ENCODE results near the gene SYNPO.

SYNPO gene

GRCh38 chr5:150631326-150631701, 9.1 kb upstream of the SYNPO start:
- H3K27ac ChIP-seq (ENCODE audit: low read depth, low read length), result no peak overlapping the region
- H4K20me1 ChIP-seq (ENCODE audit: low read depth, low read length), result no peaks in the 10 kb centered on the region
- H3K27me3 ChIP-seq (ENCODE audit: low read length), result no peaks in the 10 kb centered on the region
- TF ChIP-seq CTCF (IDR thresholded peaks at IDR 0.05; ENCODE audit: insufficient read depth, low read length, poor library complexity, severe bottlenecking) (no peak), EZH2phosphoT487 (conservative IDR thresholded peaks at IDR 0.05; ENCODE audit: low read length) (no peak)
- H3K4me3 ChIP-seq (ENCODE audit: insufficient read depth, low read length, poor library complexity, severe bottlenecking), result no peak overlapping the region
- no peaks in the 10 kb centered on the region for H3F3A ChIP-seq (ENCODE audit: insufficient read depth)
- no peak overlapping the region for H2AFZ ChIP-seq (ENCODE audit: low read depth, low read length, severe bottlenecking)
- H3K9me2 ChIP-seq (replicated peaks; ENCODE audit: insufficient read depth, low read length), result no peaks in the 10 kb centered on the region
- H3K79me2 ChIP-seq (ENCODE audit: insufficient read depth, low read length), result no peaks in the 10 kb centered on the region
- no peaks in the 10 kb centered on the region for H3K36me3 ChIP-seq (ENCODE audit: low read length)
- no peak overlapping the region for H3K4me2 ChIP-seq (ENCODE audit: low read depth, low read length, poor library complexity, severe bottlenecking)
- no peak overlapping the region for H3K9ac ChIP-seq (ENCODE audit: low read length)
- no peaks in the 10 kb centered on the region for H3K9me3 ChIP-seq (ENCODE audit: insufficient read depth, low read length)

GRCh38 chr5:150632305-150633160, 7.9 kb upstream of the SYNPO start:
- no peak overlapping the region for H3K4me3 ChIP-seq (ENCODE audit: insufficient read depth, low read length, poor library complexity, severe bottlenecking)
- no peaks in the 10 kb centered on the region for H3F3A ChIP-seq (ENCODE audit: insufficient read depth)
- no peaks in the 10 kb centered on the region for H3K9me2 ChIP-seq (replicated peaks; ENCODE audit: insufficient read depth, low read length)
- no peak overlapping the region for H3K4me2 ChIP-seq (ENCODE audit: low read depth, low read length, poor library complexity, severe bottlenecking)
- H3K27me3 ChIP-seq (ENCODE audit: low read length), result no peaks in the 10 kb centered on the region
- no peak overlapping the region for H3K9ac ChIP-seq (ENCODE audit: low read length)
- no peaks in the 10 kb centered on the region for H4K20me1 ChIP-seq (ENCODE audit: low read depth, low read length)
- H3K36me3 ChIP-seq (ENCODE audit: low read length), result no peaks in the 10 kb centered on the region
- no peak overlapping the region for H2AFZ ChIP-seq (ENCODE audit: low read depth, low read length, severe bottlenecking)
- no peaks in the 10 kb centered on the region for H3K79me2 ChIP-seq (ENCODE audit: insufficient read depth, low read length)
- no peak overlapping the region for H3K27ac ChIP-seq (ENCODE audit: low read depth, low read length)
- TF ChIP-seq EZH2phosphoT487 (conservative IDR thresholded peaks at IDR 0.05; ENCODE audit: low read length), result no peak
- no peak for TF ChIP-seq CTCF (IDR thresholded peaks at IDR 0.05; ENCODE audit: insufficient read depth, low read length, poor library complexity, severe bottlenecking)
- H3K9me3 ChIP-seq (ENCODE audit: insufficient read depth, low read length), result no peaks in the 10 kb centered on the region

- Histone ChIP-seq H3K9ac (ENCODE audit: low read length) (no peak overlapping the region), H3K4me2 (ENCODE audit: low read depth, low read length, poor library complexity, severe bottlenecking) (no peak overlapping the region), H2AFZ (ENCODE audit: low read depth, low read length, severe bottlenecking) (no peak overlapping the region), H3K27ac (ENCODE audit: low read depth, low read length) (no peak overlapping the region), H3K4me3 (ENCODE audit: insufficient read depth, low read length, poor library complexity, severe bottlenecking) (no peak overlapping the region), H3F3A (ENCODE audit: insufficient read depth) (no peaks in the 10 kb centered on the region), H4K20me1 (ENCODE audit: low read depth, low read length) (no peaks in the 10 kb centered on the region), H3K9me2 (replicated peaks; ENCODE audit: insufficient read depth, low read length) (no peaks in the 10 kb centered on the region), H3K79me2 (ENCODE audit: insufficient read depth, low read length) (no peaks in the 10 kb centered on the region), H3K36me3 (ENCODE audit: low read length) (no peaks in the 10 kb centered on the region), H3K9me3 (ENCODE audit: insufficient read depth, low read length) (no peaks in the 10 kb centered on the region), H3K27me3 (ENCODE audit: low read length) (no peaks in the 10 kb centered on the region)
- TF ChIP-seq CTCF (IDR thresholded peaks at IDR 0.05; ENCODE audit: insufficient read depth, low read length, poor library complexity, severe bottlenecking) (no peak), EZH2phosphoT487 (conservative IDR thresholded peaks at IDR 0.05; ENCODE audit: low read length) (no peak)
Observed at GRCh38 chr5:150633429-150633828, 7.0 kb upstream of the SYNPO start.
